HepG2 (cell line): ENCODE data around the gene MAVS. TPM values are rescaled to one million over a fixed set of nuclear protein-coding genes. Genes with fewer than 3 reads are reported as not detected.

Experiments
- ASH2L ChIP-seq: fragments of 300-600, 200-600 bp; sonication (generic); IDR thresholded peaks from 2 replicates; pipeline ENCODE4 v1.7.0; 2017; ENCODE audit warnings: low read depth, mild to moderate bottlenecking, moderate library complexity, mixed read lengths, low read length; ENCODE audit not compliant: insufficient read length
- ATF1 ChIP-seq: IDR thresholded peaks from 2 replicates; pipeline ENCODE4 v1.6.1; 2016; ENCODE audit warnings: mild to moderate bottlenecking, control low read depth
- CBX1 ChIP-seq: IDR thresholded peaks from one replicate; pipeline ENCODE4 v1.6.1; 2016; ENCODE audit warnings: antibody characterized with exemption, low read depth
- CREB1 ChIP-seq, 2 experiments: fragments of 450-650 bp in 1 of 2; IDR thresholded peaks; 2 replicates each; pipeline ENCODE4 v1.6.1; 2016 to 2017; ENCODE audit warnings: control low read depth in 1 of 2, mild to moderate bottlenecking in 1 of 2, missing compliant biosample characterization in 1 of 2, missing genetic modification characterization in 1 of 2
- LRRFIP1 ChIP-seq: sonication (generic); formaldehyde crosslinking; conservative IDR thresholded peaks from 2 replicates; pipeline ENCODE4 v1.4.0; 2020; ENCODE audit warnings: missing genetic modification reagents
- MED8 ChIP-seq: sonication (generic); formaldehyde crosslinking; IDR thresholded peaks from 2 replicates; pipeline ENCODE4 v1.8.1; 2023; ENCODE audit warnings: mild to moderate bottlenecking, missing genetic modification reagents; ENCODE audit not compliant: insufficient replicate concordance
- MEIS1 ChIP-seq: sonication (generic); formaldehyde crosslinking; IDR thresholded peaks from 2 replicates; pipeline ENCODE4 v1.9.0; 2021; ENCODE audit warnings: mild to moderate bottlenecking, missing genetic modification reagents, moderate library complexity, borderline replicate concordance
- PCBP1 ChIP-seq: fragments of 200-400 bp; formaldehyde crosslinking; IDR thresholded peaks from 2 replicates; pipeline ENCODE4 v1.6.1; 2017; ENCODE audit warnings: mild to moderate bottlenecking, low read depth, low read length, borderline replicate concordance
- SCMH1 ChIP-seq: sonication (generic); formaldehyde crosslinking; IDR thresholded peaks from 2 replicates; pipeline ENCODE4 v1.9.0; 2021; ENCODE audit warnings: missing genetic modification reagents, mild to moderate bottlenecking, borderline replicate concordance
- SETDB1 ChIP-seq: sonication (generic); formaldehyde crosslinking; IDR thresholded peaks from 2 replicates; pipeline ENCODE4 v1.5.1; 2020; ENCODE audit warnings: missing genetic modification reagents, mild to moderate bottlenecking, borderline replicate concordance
- SMAD3 ChIP-seq: sonication (generic); formaldehyde crosslinking; IDR thresholded peaks from 2 replicates; pipeline ENCODE4 v1.4.0; 2020; ENCODE audit warnings: missing genetic modification reagents
- SMYD3 ChIP-seq: sonication (generic); formaldehyde crosslinking; IDR thresholded peaks from 2 replicates; pipeline ENCODE4 v1.8.1; 2023; ENCODE audit warnings: mild to moderate bottlenecking, missing genetic modification reagents
- TBX2 ChIP-seq: sonication (generic); formaldehyde crosslinking; IDR thresholded peaks from 2 replicates; pipeline ENCODE4 v1.5.0; 2020; ENCODE audit warnings: missing genetic modification reagents, mild to moderate bottlenecking, borderline replicate concordance
- TEF ChIP-seq: sonication (generic); formaldehyde crosslinking; IDR thresholded peaks from 2 replicates; pipeline ENCODE4 v1.5.0; 2020; ENCODE audit warnings: missing genetic modification reagents
- THYN1 ChIP-seq: sonication (generic); formaldehyde crosslinking; IDR thresholded peaks from 2 replicates; pipeline ENCODE4 v1.8.1; 2023; ENCODE audit warnings: low read depth, mild to moderate bottlenecking, moderate library complexity, missing genetic modification reagents, borderline replicate concordance
- ZBTB44 ChIP-seq: sonication (generic); formaldehyde crosslinking; IDR thresholded peaks from 2 replicates; pipeline ENCODE4 v1.4.0; 2020; ENCODE audit warnings: missing genetic modification reagents
- ZC3H4 ChIP-seq: sonication (generic); formaldehyde crosslinking; IDR thresholded peaks from 2 replicates; pipeline ENCODE4 v1.4.0; 2020; ENCODE audit warnings: missing genetic modification reagents, borderline replicate concordance
- ZKSCAN1 ChIP-seq: fragments of 150-350 bp; IDR thresholded peaks from 2 replicates; pipeline ENCODE4 v1.6.1; 2014; ENCODE audit warnings: low read length
- ZNF207 ChIP-seq: fragments of 450-650 bp; IDR thresholded peaks from 2 replicates; pipeline ENCODE4 v1.6.1; 2016; ENCODE audit warnings: antibody characterized with exemption, borderline replicate concordance
- ZNF317 ChIP-seq: sonication (generic); formaldehyde crosslinking; IDR thresholded peaks from 2 replicates; pipeline ENCODE4 v1.5.0; 2020; ENCODE audit warnings: mild to moderate bottlenecking, missing genetic modification reagents
- ZNF446 ChIP-seq: sonication (generic); formaldehyde crosslinking; IDR thresholded peaks from 2 replicates; pipeline ENCODE4 v1.5.0; 2020; ENCODE audit warnings: mild to moderate bottlenecking, missing genetic modification reagents
- ZNF501 ChIP-seq: sonication (generic); formaldehyde crosslinking; IDR thresholded peaks from 2 replicates; pipeline ENCODE4 v1.5.1; 2020; ENCODE audit warnings: mild to moderate bottlenecking, moderate library complexity, missing genetic modification reagents
- ZNF576 ChIP-seq: sonication (generic); formaldehyde crosslinking; IDR thresholded peaks from 2 replicates; pipeline ENCODE4 v1.4.0; 2020; ENCODE audit warnings: mild to moderate bottlenecking, missing genetic modification reagents
- ZNF615 ChIP-seq: sonication (generic); formaldehyde crosslinking; IDR thresholded peaks from 2 replicates; pipeline ENCODE4 v1.5.0; 2020; ENCODE audit warnings: mild to moderate bottlenecking, missing genetic modification reagents, borderline replicate concordance
- ZNF629 ChIP-seq: sonication (generic); formaldehyde crosslinking; conservative IDR thresholded peaks from 2 replicates; pipeline ENCODE4 v1.5.0; 2020; ENCODE audit warnings: missing genetic modification reagents
- polyA plus RNA-seq, 8 experiments: library from polyadenylated mRNA; depleted of rRNA in 3 of 8; stranded (reverse) in 7 of 8; unstranded in 1 of 8; fragments of >200 nt; fragmentation: Illumina TruSeq in 4 of 8; extraction: Trizol in 4 of 8; gene quantifications; 2 replicates each; pipeline versions ENCODE4 v1.2.1 to v1.2.3, GENCODE V29; 2011 to 2016; ENCODE audit warnings: low read depth in 4 of 8, missing spikeins in 1 of 8, mixed read lengths in 1 of 8; ENCODE audit not compliant: insufficient read depth in 1 of 8
- total RNA-seq, 5 experiments: library from RNA; depleted of rRNA; stranded (reverse); fragments of >200 nt; fragmentation: Illumina TruSeq; extraction: Trizol; gene quantifications; 2 replicates each; pipeline ENCODE4 v1.2.3, GENCODE V29; 2016; ENCODE audit warnings: low read depth in 1 of 5

Gene MAVS
- total and polyA plus RNA-seq, 2 of the 13 experiments (the other 11 are each of a cell fraction or from before 2014, with no cell fraction given) = 27.3 to 36.6 TPM

GRCh38 chr20:3820901-3821727 is 25.5 kb upstream of the MAVS start (continued):
- TF ChIP-seq ZNF615 (CRISPR knock-in tag) (0 out of 2 replicates have a peak, but pooled peaks have one; percentile 3), SMAD3 (peak; percentile 32; the same call in 1 of the 2 replicates), TBX2 (CRISPR knock-in tag) (0 out of 2 replicates have a peak, but pooled peaks have one; percentile 14), MED8 (CRISPR knock-in tag) (peak; percentile 15), TEF (CRISPR knock-in tag) (0 out of 2 replicates have a peak, but pooled peaks have one; percentile 5), LRRFIP1 (CRISPR knock-in tag) (no peak; the same call in 1 of the 2 replicates), ZBTB44 (CRISPR knock-in tag) (no peak), SETDB1 (no peak), ZNF207 (no peak), ATF1 (CRISPR knock-in tag) (peak; percentile 91), SMYD3 (CRISPR knock-in tag) (0 out of 2 replicates have a peak, but pooled peaks have one; percentile 19), CBX1 (no peak), ZC3H4 (CRISPR knock-in tag) (peak; percentile 4; the same call in 1 of the 2 replicates), ZKSCAN1 (no peak), ZNF446 (CRISPR knock-in tag) (no peak), THYN1 (CRISPR knock-in tag) (0 out of 2 replicates have a peak, but pooled peaks have one; percentile 88), ZNF317 (CRISPR knock-in tag) (peak; percentile 45; the same call in 1 of the 2 replicates), PCBP1 (no peak), MEIS1 (CRISPR knock-in tag) (no peak), ZNF629 (CRISPR knock-in tag) (no peak), ZNF501 (CRISPR knock-in tag) (no peak), ZNF576 (CRISPR knock-in tag) (no peak), ASH2L (no peak), SCMH1 (CRISPR knock-in tag) (no peak), CREB1 (IDR thresholded peaks at IDR 0.05) (no peak), CREB1 (CRISPR knock-in tag; IDR thresholded peaks at IDR 0.05) (peak; percentile 90)
